DMS53 treated with DMSO at 0.1 percent for 48 hours (cell line): ENCODE measurements around the gene WIPF1.

Experiments
- DNase-seq: peaks from one replicate; lab custom pipeline; 2025; ENCODE audit not compliant: unreplicated experiment; lab: John Stamatoyannopoulos, UW

WIPF1 gene

GRCh38 chr2:174544802-174545201 is 52.8 kb downstream of the WIPF1 start:
- no peak for DNase-seq

GRCh38 chr2:174544156-174544555 is 53.4 kb downstream of the WIPF1 start:
- DNase-seq: no peak

GRCh38 chr2:174540893-174541292 is 56.7 kb downstream of the WIPF1 start:
- DNase-seq: no peak

- DNase-seq: peak; percentile 19
Measured at GRCh38 chr2:174535757-174536703, 61.6 kb downstream of the WIPF1 start.

- no peak for DNase-seq
Measured at GRCh38 chr2:174535083-174535482, 62.5 kb downstream of the WIPF1 start.

GRCh38 chr2:174529916-174530315 is 67.7 kb downstream of the WIPF1 start:
- DNase-seq: no peak

GRCh38 chr2:174527959-174528358 is 69.6 kb downstream of the WIPF1 start:
- no peak for DNase-seq

GRCh38 chr2:174527101-174527721 is 70.4 kb downstream of the WIPF1 start:
- DNase-seq: no peak

GRCh38 chr2:174524527-174524926 is 73.1 kb downstream of the WIPF1 start:
- no peak for DNase-seq

GRCh38 chr2:174522553-174522952 is 75.1 kb downstream of the WIPF1 start:
- DNase-seq: no peak

- DNase-seq: no peak
Measured at GRCh38 chr2:174518395-174518794, 79.2 kb downstream of the WIPF1 start.

GRCh38 chr2:174516501-174517378 is 80.9 kb downstream of the WIPF1 start:
- no peak for DNase-seq

GRCh38 chr2:174512345-174512744 is 85.3 kb downstream of the WIPF1 start:
- no peak for DNase-seq

GRCh38 chr2:174511580-174512260 is 85.9 kb downstream of the WIPF1 start:
- no peak for DNase-seq

GRCh38 chr2:174510583-174511189 is 86.9 kb downstream of the WIPF1 start:
- DNase-seq: peak; percentile 8
